Ureter (tissue), 1 donor: ENCODE results near the gene ABHD5. TPM values are rescaled to one million over a fixed set of nuclear protein-coding genes. Genes with fewer than 3 reads are reported as not detected.

Source experiments
- DNase-seq: peaks from one replicate; pipeline ENCODE4 v3.0.0-alpha.2; 2020; ENCODE audit warnings: low spot score
- total RNA-seq: library from RNA; stranded (reverse); gene quantifications from one replicate; pipeline ENCODE4 v1.2.4, GENCODE V29; 2023
- donor health status: DM: yes; HTN: yes; CAD: no.

Gene ABHD5
- total RNA-seq, 1 donor from 2014 or later = 19.3 TPM

DNA sequence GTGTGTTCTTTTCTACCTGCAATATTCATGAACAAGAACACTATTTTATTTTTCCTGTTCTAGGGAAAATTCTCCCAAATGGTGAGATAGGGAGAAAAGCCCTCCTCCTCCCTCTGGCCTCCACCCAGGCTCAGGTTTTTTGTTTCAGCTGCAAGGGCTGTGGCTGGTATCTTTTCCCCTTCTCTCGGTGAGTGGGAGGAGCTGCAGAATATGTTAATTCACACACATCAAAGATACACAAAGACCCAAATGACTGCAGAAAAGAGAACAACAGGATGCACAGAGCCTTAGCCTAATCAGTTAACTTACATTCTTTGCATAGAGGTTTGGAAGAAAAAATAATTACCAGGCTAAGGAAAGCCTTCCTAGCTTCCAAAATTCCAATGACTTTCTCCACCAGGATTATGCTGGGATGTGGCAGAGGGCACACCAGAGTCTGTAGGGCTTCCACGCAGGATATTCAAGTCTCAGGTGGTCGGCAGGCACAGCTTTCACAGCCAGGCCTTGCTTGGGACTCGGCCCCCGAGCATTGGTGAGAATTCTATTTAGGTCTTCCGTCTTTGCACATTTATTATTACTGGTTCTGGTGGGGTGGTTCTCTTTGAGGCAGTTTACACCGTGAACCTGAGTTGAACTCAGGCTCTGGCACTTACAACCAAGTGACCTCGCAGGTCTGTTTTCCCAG, 64.9 kb downstream of the ABHD5 start:
- no peak for DNase-seq

GRCh38 chr3:43757666-43758321, 67.1 kb downstream of the ABHD5 start:
- DNase-seq = no peak

DNA sequence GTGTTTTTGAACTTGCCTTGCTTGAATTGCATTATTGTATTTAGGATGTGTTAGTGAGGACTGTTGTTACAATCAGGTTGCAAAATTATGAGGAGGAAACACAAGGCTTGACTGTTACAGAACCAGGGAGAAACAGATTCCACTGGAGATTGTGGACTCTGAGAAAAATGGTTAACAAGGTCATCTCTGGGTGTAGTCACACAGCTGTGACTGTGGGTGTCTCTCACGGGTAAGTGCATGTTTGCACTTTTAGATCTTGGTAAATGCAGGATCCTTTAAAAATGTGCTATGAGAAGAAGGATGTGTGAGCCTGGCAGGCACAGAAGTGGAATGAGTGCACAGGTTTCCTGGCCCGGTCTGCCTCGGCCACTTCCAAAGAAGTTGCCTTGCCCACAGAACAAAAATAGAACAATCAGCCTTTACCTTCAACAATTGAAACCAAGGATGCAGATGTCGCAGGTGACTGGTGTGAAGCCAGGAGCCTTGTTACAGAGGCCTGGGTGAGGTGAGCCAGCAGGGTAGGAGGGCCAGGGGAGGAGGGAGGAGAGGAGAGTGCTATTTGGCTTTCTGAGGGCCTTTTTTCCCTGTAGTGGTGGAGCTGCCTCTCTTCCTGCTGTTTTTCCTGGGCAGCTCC, 68.0 kb downstream of the ABHD5 start:
- no peak for DNase-seq

DNA sequence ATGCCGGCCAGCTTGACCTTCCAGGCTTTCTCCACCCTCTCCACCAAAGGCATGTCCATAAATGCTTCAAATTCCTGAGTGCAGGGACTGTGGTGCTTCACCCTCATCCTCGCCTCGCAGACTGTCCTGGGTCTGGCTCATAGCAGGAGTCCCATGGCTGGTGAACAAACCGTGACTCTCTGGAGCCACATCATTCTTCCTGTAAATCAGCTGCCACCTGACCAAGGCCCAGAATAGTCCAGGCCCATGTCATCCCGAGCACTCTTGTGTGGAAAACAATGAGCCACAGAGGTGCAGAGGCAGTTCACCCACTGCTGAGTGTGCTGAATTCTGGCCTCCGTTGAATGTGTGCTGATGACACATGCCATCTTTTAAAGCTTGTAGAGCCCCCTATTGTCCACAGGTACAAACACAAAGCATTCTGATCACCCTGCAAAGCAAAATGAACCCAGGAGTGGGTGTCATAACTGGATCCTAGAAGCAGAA, 68.6 kb downstream of the ABHD5 start:
- DNase-seq = no peak

- DNase-seq = no peak
These were observed 69.2 kb downstream of the ABHD5 start for GRCh38 chr3:43759938-43760337.

- DNase-seq = no peak
These were observed 70.2 kb downstream of the ABHD5 start for GRCh38 chr3:43760938-43761337.

GRCh38 chr3:43762451-43762850, 71.7 kb downstream of the ABHD5 start:
- no peak for DNase-seq

DNA sequence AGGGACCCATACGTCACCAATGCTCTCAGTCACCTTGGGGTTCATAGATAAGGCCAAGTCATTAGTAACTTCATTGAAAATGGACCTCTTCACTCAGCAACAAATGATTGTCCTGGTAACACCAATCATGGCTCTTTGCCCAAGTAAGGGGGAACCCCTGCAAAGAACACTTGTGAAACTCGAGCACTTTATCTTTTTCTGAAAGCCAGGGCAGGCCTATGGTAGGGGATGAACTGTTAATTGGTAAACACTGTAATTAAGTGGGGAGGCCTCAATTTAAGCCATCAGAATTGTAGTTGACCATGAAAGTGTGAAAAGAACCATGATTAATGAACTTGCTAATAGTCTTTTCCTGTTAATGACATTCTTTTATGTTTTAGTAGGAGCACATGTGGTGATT, 73.3 kb downstream of the ABHD5 start:
- no peak for DNase-seq

GRCh38 chr3:43764471-43764870, 73.7 kb downstream of the ABHD5 start:
- no peak for DNase-seq

DNA sequence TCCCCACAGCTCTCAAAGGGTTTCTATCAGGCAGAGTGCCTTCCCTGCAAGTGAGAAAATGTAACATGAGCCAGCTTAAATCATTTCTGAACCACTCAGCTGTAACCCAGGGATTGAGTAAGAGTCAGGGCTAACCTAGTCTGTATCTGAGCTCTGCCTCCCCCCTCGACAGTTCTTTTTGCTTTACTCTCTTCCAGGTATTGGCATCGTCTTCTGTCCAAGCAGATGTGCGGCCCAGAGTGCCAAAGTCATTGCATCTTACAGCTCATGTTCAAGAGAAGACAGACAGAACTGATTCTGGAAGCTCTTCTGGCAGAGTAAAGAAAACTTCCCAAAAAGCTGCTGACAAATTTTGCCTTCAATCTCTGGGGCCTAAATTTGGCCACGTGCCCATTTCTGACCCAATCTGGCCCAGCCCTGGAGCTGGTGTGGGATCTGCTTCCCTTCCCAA, 74.8 kb downstream of the ABHD5 start:
- DNase-seq = no peak

- no peak for DNase-seq
These were observed 76.1 kb downstream of the ABHD5 start for GRCh38 chr3:43766672-43767465.

- peak; percentile 52 for DNase-seq
These were observed 77.7 kb downstream of the ABHD5 start for GRCh38 chr3:43768381-43768973.

- DNase-seq = peak; percentile 99
These were observed 78.6 kb downstream of the ABHD5 start for GRCh38 chr3:43769097-43769884.

GRCh38 chr3:43769885-43770425, 79.2 kb downstream of the ABHD5 start:
- peak; percentile 48 for DNase-seq

GRCh38 chr3:43770426-43771103, 79.8 kb downstream of the ABHD5 start:
- peak; percentile 87 for DNase-seq

- no peak for DNase-seq
These were observed 80.9 kb downstream of the ABHD5 start for GRCh38 chr3:43771610-43772009.

GRCh38 chr3:43773273-43774094, 82.7 kb downstream of the ABHD5 start:
- peak; percentile 76 for DNase-seq

GRCh38 chr3:43774799-43775198, 84.1 kb downstream of the ABHD5 start:
- DNase-seq = no peak

- no peak for DNase-seq
These were observed 85.4 kb downstream of the ABHD5 start for GRCh38 chr3:43776101-43776500.
